Activated CD4-positive, alpha-beta T cell treated with anti-CD3 and anti-CD28 coated beads, Interleukin-2, amount 50 U/mL, for 24 hours (primary cell): Measurements from ENCODE around the gene MOB1B.

Experiments used
- DNase-seq, 2 donors: peaks; one replicate each; pipeline ENCODE4 v3.0.0-alpha.2; 2020; ENCODE audit warnings: low read depth in 1 of 2, low spot score in 1 of 2

MOB1B gene

DNA sequence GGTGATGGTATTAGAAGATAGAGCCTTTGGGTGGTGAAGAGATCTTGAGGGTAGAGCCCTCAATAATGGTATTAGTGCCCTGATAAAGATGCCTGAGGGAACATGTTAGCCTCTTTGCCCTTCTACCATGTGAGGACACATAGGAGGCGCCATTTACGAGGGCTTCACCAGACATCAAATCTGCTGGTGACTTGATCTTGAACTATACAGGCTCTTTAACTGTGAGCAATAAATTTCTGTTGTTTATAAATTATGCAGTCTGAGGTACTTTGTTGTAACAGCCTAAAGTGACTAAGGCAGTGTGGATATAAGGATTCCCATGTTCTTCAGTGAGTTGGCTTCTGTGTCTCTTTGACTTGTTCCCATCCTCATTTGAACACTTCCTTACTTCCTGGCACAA lies 11.8 kb downstream of the MOB1B start:
- no peak for DNase-seq

DNA sequence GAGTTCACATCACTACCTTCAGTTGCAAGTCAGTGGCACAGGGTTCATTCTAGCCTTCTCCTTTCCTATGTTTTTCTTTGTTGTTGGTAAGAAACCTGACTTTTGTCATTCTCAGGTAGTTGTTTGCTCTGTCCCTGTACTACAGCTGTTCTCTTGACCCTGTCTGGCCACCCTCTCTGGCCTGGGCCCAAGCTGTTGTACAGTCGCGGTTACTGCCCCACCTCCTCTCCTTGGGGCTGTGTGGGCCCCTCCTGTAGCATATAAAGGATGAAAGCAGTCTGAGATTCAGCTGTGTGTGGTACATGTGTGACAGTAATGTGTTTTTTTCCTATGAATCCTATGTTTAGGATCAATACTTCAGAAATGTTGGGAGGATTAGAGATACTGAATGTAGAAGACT lies 12.5 kb downstream of the MOB1B start:
- no peak for DNase-seq

DNA sequence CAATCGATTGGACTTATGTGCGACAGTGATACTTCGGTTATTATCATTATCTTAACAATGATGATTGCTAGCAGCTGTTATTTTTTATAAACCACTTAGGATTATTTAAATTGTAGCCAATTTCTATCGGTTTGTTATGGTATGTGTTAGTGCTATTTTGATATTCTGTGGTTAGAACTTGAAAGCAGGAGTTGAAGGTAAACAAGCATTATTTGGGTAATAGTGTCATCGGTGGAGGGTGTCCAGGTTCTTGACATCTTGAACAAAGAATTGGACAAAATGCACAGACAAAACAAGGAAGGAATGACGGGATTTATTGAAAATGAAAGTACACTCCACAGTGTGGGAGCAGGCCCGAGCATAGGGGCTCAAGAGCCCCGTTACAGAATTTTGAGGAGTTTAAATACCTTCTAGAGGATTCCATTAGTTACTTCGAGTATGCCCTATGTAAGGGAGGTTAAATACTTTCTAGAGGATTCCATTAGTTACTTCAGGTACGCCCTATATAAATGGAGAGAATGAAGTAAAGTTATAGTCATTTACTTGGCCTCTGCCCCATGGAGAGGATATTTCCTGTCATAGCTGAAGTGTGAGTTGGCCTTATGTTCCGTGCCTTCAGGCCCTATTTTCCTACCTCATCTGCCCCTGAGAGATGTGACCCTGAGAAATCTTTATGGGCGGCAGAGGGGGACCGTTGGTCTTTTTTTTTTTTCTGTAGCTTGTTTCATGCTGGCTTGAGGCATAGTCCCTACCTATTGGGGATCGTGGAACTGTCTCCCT lies 13.1 kb downstream of the MOB1B start:
- DNase-seq = no peak

DNA sequence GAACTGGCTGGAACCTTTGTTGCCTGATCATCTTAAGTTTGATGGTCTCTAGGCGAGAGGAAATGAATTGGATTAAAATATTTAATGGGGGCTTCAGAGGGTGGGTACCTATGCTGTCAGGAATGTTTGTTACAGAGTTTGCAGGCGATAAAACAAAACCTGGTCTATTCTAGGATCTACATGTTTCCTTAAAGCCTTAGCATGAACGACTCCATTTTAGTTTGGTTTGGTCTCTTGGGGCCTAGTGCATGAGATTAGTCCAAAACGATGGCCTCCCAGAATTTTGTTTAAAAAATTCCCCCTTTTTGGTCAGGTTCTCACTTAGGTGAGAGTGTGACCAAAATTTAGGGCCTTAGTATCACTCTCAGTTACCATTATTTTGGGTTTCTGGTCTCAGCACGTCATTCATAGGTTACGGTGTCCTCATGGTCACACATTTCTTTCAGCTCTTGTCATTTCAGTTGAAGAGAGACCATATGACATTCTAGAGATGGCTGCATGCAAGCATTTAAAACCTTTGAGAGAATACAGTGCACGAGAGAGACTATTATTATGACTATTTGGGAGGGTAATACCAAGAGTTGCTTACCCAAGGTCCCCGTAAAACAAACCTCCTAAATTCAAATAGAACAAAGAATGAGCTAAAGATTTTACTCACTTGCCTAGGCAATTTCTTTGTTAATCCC lies 13.8 kb downstream of the MOB1B start:
- DNase-seq = no peak

DNA sequence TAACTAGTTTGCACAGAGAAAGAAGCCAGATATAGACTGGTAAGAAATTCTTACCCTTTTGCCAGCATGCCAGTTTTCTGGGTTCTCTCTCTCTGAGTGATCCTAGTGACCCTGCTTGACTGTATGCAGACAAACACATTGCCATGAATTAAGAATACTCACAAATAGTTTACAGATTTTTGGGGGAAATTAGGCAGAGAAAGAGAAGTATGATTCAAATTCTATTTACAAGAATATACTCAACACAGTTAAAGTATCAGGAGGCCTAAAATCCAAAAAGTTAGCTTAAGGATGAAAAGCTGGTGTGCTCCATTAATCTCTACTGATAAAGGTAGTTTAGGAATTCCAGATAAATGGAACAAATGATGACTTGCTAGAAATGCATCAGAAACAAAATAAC lies 18.4 kb downstream of the MOB1B start:
- no peak for DNase-seq

DNA sequence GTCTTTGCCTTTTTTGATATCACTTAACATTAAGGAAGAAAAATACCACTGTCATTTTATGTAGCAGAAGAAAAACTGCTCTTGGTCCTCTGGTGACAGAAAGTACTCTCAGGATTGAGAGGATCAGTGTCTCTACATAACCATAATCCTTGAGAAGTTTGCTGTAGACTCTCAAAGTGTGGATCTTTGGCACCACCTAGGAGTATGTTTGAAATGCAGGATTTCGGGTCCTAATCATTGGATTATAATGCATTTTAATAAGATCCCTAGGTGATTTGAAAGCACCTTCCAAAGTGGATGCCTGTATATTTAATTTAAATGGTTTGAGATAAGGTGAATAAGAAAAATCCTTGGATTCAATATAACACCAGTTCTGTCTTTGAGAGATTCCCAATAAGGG lies 23.2 kb downstream of the MOB1B start:
- DNase-seq = no peak

DNA sequence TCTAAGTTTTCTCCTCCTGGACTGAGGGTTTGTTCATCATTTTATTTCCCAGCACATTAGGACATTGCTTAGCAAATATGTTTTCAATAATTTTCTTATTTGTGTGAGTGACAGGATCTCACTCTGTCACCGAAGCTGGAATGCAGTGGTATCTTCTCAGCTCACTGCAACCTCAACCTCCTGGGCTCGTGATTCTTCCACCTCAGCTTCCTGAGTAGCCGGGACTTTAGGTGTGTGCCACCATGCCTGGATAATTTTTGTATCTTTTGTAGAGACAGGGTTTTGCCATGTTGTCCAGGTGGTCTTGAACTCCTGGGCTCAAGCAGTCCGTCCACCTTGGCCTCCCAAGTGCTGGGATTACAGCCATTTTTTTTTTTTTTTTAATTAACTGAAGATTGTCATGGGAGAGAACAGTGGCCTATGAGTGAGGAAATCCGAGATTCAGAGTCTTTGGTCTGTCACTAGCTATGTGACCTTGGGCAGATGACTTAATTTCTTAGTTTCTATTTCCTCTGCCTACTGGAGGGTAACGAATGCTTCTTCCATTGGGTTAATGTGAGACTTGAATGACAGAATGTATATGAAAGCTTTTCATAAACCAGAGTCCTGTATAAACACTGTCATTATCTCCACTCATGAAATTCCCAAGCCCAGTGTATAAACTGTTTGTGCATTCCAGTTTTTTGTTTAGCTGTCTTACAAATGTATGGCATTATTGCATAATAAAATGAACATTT lies 23.9 kb downstream of the MOB1B start:
- DNase-seq = no peak

DNA sequence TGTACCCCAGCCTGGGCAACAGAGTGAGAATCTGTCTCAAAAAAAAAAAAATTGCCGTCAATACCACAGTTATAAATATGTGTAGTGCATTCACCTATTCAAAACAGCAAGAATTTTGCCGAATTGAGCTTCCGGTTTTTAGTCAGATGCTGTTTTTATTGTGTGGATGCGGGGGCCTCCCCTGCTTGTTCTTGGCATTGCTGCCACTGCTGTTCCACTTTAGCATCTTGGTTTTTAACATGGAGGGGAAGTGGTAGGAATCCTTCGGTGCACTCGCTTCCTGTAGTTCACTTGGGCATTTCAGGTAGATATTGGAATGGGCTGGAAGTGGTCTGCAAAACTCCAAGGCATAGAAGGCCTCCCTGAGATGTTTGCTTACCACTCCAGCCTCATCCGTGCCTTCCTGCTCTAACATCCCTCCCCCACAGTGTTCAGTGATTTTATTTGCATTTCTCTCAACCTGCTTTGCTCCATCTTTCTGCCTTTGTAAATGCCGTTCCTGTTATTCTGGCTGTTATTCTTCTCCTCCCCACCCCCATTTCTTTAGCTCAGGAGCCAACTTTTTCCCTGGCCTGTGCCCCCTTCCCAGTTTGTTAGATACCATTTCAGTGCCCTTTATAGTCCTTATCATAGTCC lies 25.5 kb downstream of the MOB1B start:
- no peak for DNase-seq

DNA sequence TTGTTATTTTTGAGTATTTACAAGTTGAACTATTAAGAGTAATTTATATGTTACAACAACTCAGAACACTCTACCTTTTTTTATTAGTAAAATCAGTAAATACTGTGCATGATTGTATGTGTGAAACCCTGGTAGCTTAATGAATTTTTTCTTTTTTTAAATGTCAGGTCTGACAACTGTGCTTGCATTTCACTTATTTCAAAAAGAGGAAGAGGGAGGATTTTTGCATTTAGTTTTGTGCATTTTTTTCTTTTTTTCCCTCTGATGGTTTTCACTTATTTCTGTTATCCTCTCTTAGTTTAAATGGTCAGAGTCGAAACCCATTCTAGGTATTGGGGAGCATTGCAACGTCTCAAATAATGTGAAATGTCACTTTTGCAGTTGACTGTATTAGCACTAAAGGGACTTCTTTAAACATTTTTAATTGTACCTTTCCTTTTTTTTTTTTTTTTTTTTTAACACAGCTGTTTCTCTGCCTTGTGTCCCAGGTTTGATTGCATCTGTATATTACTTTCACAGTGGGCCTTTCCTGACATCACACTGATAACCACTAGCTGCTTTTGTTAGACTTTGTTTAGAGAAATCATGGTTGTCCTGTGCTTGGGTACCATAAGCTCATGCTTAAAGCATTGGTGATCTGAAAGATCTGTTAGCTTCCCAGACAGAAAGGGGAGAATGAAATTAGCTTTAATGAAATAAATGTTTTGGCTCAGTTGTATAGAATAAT lies 28.5 kb downstream of the MOB1B start:
- no peak for DNase-seq

DNA sequence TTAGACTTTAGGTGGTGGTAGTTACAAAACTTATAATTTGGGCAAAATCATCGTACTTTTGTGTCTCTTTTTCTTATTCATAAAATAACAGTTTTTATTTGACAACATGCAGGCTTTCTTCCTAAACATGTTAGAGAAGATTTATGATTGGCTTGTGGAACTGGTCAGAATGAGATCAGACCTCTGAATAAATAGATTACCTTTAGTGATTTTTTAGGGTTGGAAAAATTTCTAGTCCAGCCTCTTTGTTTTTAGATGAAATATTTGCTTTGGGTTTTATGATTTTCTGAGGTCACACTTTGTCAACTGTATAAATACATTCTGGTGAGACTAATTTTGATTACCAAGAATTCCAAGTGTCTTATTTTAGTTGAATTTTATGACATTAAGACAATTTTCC lies 29.2 kb downstream of the MOB1B start:
- no peak for DNase-seq

DNA sequence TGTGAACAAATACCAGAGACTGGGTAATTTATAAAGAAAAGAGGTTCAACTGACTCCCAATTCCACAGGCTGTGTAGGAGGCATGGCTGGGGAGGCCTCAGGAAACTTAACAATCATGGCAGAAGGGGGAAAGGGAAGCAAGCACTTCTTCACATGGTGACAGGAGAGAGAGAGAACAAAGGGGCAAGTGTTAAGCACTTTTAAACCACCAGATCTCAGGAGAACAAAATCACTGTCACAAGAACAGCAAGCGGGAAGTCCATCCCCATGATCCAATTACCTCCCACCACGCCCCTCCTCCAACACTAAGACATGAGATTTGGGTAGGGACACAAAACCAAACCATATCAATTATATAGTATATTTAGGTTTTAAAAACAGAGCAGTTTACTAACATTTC lies 30.8 kb downstream of the MOB1B start:
- no peak for DNase-seq

DNA sequence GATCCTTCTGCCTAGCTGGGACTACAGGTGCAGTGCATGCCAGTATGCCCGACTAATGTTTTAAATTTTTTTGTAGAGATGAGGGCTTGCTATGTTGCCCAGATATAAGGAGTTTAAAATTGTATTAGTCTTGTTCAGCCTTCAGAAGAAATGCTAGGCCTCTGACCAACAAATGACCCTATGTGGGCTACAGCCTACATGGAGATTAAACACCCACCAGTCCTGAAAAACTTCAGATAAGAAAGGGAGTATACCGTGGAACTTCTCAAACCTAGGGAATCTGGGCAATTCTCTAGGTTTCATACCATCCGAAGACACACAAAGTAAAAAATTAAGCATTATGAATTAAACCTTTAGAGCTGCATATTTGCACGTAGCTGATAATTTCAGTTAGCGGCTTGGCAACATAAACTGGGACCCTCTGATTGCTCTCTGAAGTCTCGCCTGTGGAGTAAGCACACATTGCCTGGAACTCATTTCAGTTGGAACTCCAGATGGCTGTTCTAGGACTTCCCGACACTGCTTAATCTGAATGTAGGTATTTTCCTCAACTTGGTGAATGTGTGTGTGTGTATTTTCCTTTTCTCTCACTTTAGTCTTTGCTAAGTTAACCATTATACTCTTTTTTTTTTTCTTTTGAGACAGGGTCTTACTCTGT lies 33.0 kb downstream of the MOB1B start:
- DNase-seq = no peak

DNA sequence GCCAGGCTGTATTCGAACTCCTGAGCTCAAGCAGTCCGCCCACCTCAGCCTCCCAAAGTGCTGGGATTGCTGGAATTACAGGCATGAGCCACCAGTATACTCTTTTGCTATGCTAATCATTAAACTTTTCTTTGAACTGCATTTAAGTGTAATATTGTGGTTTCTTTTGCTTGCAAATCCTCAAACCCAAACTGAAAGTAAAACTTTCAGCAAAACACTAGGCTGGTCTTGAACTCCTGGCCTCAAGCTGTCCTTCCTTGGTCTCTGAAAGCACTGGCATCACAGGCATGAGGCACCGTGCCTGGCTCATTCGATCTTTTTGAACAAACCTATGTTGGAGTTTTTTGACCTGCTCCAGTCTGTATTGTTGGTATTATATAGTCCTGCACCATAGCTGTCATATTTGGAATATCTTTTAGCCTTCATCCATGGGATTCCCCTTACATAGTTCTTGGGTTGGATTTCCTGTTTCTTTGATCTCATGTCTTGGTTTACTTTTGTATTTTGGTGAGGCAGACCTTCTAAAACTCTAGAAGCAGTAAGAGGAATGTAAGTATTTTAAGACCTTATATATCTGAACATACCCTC lies 34.1 kb downstream of the MOB1B start:
- no peak for DNase-seq

DNA sequence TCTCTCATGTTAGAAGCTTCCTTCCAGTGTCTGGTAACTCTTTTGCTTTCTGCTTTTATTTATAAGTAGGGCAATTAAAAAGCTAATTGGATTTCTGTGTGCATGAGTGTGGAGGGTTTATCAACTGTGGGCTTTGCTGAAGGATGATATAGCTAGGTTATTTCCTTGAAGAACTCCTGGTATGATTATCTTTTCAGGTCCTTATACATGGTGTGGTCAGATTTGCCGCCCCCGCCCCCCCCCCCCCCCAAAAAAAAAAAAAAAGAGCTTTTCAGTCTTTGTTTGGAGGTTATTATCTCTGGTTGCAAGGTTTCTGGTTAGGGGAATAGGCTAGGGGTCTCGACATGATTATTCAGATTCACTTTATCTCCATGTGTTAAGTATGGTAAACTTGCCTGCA lies 35.9 kb downstream of the MOB1B start:
- no peak for DNase-seq

DNA sequence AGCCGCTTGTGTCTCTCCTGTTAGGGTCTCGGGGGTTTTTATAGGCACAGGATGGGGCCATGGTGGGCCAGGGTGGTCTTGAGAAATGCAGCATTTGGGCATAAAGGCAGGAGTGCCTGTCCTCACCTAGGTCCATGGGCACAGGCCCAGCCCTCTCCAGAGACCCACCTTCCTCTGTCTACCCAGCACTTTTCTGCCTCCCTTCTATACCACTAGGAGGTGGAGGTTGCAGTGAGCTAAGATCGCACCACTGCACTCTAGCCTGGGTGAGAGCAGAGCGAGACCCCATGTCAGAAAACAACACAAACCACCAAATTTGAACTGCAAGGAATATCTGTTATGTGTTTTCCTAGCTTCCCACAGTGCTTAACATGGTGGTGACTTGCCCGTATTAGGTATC lies 38.0 kb downstream of the MOB1B start:
- no peak for DNase-seq

DNA sequence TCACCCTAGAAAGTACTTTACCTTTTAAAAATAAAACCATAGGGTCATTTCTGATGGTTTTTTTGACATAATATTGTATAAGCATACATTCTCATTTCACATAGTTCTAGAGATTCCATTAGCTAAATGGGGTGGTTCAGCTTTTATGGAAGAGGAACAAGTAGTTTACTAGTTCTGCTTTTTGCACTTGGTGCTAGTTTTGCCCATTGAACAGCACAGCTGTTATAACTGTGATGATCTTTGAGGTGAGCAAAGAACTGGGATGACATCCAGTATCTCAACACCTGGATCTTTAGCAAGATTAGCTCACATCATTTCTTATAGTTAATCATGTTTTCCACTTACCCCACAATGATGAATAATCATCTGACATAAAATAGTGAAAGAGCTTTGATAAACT lies 40.9 kb downstream of the MOB1B start:
- DNase-seq = no peak

DNA sequence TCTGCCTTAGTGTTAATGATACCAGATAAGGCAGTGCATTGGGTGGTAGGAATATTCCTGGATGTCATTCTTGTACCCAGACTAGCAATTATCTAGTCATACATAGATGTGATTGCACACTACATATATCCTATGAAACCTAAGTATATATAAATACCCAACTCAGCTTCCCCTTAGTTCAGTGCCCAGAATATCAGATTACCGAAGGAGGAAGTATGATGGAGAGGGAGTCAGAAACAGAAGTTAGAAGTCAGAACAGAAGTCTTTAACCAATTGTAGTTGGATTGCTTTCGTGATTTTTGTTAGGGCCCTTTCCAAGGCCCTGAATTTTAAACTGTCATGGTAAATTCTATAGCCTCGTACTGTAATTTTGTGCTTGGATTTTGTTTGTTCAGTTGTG lies 42.9 kb downstream of the MOB1B start:
- no peak for DNase-seq

DNA sequence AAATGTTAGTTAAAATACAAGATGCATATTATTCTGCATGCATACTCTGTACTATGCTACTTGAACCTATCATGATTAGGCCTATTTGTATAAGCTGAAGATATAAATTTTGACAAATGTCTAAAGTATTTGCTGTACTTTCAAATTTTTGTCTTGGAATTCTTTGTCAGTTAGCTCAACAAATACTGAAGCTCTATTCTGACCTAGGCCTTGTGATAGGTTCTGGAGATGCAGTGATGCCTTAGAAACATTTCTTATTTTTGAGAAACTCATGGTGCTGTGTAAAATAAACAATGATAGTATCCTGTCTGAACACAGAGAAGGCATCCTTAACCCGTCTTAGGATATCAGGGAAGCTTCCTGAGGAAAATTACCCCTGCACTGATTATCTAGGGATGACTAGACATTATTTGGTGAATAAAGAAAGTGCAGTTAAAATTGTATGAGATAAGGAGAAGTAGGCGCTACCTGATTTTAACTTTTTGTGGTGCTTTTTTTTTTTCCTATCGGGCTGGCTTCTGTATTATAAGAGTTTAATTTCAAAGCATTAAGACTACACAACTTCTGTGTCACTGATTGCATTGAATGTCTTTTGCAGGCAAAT lies 43.4 kb downstream of the MOB1B start:
- DNase-seq = no peak

DNA sequence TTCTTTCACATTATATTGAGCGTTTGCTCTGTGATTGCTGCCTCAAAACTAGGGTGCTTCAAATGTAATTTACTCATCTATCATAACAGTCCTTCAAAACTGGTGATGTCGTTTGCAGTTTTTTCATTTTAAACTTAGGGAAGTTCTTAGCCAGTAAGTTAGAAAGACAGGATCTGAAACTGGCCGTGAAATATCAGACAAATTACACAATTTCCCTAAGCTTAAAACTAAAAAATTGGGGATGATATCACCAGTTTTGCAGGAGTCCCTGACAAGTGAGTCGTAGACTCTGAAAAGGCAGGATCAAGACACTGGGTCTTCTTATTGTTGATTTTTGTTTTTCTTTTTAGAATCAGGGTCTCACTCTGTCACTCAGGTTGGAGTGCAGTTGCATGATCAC lies 44.8 kb downstream of the MOB1B start:
- no peak for DNase-seq
